Measurements from ENCODE around the gene EIF5B. TPM values are rescaled to one million over a fixed set of nuclear protein-coding genes. Genes with fewer than 3 reads are reported as not detected.

EIF5B gene
- total RNA-seq, 1 experiment from 2014 or later, result 49.0 TPM

GRCh38 chr2:99420031-99420430, 82.8 kb downstream of the EIF5B start:
- intact Hi-C loops (cut with micrococcal nuclease; ENCODE audit: unreplicated experiment) (no loop called here), in situ Hi-C loops (cut with HindIII; ENCODE audit: low pct_unique_long_range_greater_than_20kb, low sequenced_read_pairs) (no loop called here)
- CTCF ChIA-PET, result no interaction called here

GRCh38 chr2:99420751-99421299, 83.6 kb downstream of the EIF5B start:
- intact Hi-C loops (cut with micrococcal nuclease; ENCODE audit: unreplicated experiment) (no loop called here), in situ Hi-C loops (cut with HindIII; ENCODE audit: low pct_unique_long_range_greater_than_20kb, low sequenced_read_pairs) (no loop called here)
- Histone ChIP-seq H3K27ac (ENCODE audit: low read length) (no peak overlapping the region), H3K36me3 (ENCODE audit: control insufficient read depth, insufficient read depth, low read length) (peaks cover 16% of the 10 kb centered on the region; the same call in 1 of the 2 replicates), H3K4me1 (ENCODE audit: control insufficient read depth, insufficient read depth, low read length) (no peaks in the 10 kb centered on the region), H3K4me3 (ENCODE audit: low read depth in 2 of 2, low read length in 2 of 2) (no peak overlapping the region), H3K27me3 (ENCODE audit: control insufficient read depth, insufficient read depth, low read length) (no peaks in the 10 kb centered on the region), H3K9me3 (ENCODE audit: control insufficient read depth, insufficient read depth, low read depth, low read length) (no peaks in the 10 kb centered on the region)
- TF ChIP-seq, protein P1, sequence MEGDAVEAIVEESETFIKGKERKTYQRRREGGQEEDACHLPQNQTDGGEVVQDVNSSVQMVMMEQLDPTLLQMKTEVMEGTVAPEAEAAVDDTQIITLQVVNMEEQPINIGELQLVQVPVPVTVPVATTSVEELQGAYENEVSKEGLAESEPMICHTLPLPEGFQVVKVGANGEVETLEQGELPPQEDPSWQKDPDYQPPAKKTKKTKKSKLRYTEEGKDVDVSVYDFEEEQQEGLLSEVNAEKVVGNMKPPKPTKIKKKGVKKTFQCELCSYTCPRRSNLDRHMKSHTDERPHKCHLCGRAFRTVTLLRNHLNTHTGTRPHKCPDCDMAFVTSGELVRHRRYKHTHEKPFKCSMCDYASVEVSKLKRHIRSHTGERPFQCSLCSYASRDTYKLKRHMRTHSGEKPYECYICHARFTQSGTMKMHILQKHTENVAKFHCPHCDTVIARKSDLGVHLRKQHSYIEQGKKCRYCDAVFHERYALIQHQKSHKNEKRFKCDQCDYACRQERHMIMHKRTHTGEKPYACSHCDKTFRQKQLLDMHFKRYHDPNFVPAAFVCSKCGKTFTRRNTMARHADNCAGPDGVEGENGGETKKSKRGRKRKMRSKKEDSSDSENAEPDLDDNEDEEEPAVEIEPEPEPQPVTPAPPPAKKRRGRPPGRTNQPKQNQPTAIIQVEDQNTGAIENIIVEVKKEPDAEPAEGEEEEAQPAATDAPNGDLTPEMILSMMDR (IDR thresholded peaks at IDR 0.05), result no peak
- TF ChIP-seq SIN3A (IDR thresholded peaks at IDR 0.05; ENCODE audit: borderline replicate concordance, insufficient read depth, low read depth, low read length), result no peak
- no peak for TF ChIP-seq POLR2AphosphoS5 (IDR thresholded peaks at IDR 0.05; ENCODE audit: low read depth, low read length)
- no peak for TF ChIP-seq TCF7L2 (IDR thresholded peaks at IDR 0.05; ENCODE audit: low read depth, low read length)
- no peak for TF ChIP-seq REST (IDR thresholded peaks at IDR 0.05; ENCODE audit: insufficient read depth in 1 of 2, low read depth in 2 of 2, low read length in 1 of 2)
- ATAC-seq (no peak), DNase-seq (ENCODE audit: low read depth, low spot score) (no peak)
- ChIA-PET POLR2A (interaction anchor here (0.6 kb wide), 1 partner anchor 694 kb away, joined by 3 read pairs; no protein-coding TSS in a partner anchor), CTCF (no interaction called here)
- no TSS peak for BruUV-seq (replicated peaks)

More at GRCh38 chr2:99420031-99420430, 82.8 kb downstream of the EIF5B start:
- Histone ChIP-seq H3K27me3 (ENCODE audit: control insufficient read depth, insufficient read depth, low read length) (no peaks in the 10 kb centered on the region), H3K9me3 (ENCODE audit: control insufficient read depth, insufficient read depth, low read depth, low read length) (no peaks in the 10 kb centered on the region), H3K27ac (ENCODE audit: low read length) (no peak overlapping the region), H3K4me3 (ENCODE audit: low read depth in 2 of 2, low read length in 2 of 2) (no peak overlapping the region), H3K36me3 (ENCODE audit: control insufficient read depth, insufficient read depth, low read length) (peaks cover 19% of the 10 kb centered on the region; the same call in 1 of the 2 replicates), H3K4me1 (ENCODE audit: control insufficient read depth, insufficient read depth, low read length) (no peaks in the 10 kb centered on the region)
- POLR2A ChIA-PET, result no interaction called here
- DNase-seq (ENCODE audit: low read depth, low spot score) (no peak), ATAC-seq (no peak)
- TF ChIP-seq TCF7L2 (IDR thresholded peaks at IDR 0.05; ENCODE audit: low read depth, low read length) (no peak), POLR2AphosphoS5 (IDR thresholded peaks at IDR 0.05; ENCODE audit: low read depth, low read length) (no peak), SIN3A (IDR thresholded peaks at IDR 0.05; ENCODE audit: borderline replicate concordance, insufficient read depth, low read depth, low read length) (no peak), REST (IDR thresholded peaks at IDR 0.05; ENCODE audit: insufficient read depth in 1 of 2, low read depth in 2 of 2, low read length in 1 of 2) (no peak)
- TF ChIP-seq, protein P1 (IDR thresholded peaks at IDR 0.05), result no peak
- no TSS peak for BruUV-seq (replicated peaks)

Measured in Panc1 (cell line).